Measurements from ENCODE around the gene C10orf90. TPM values are rescaled to one million over a fixed set of nuclear protein-coding genes. Genes with fewer than 3 reads are reported as not detected.

Gene C10orf90
- total RNA-seq, 1 donor, result 0.72 TPM

GRCh38 chr10:126712681-126713080, 42.2 kb upstream of the C10orf90 start:
- no peak for TF ChIP-seq CTCF (IDR thresholded peaks at IDR 0.05; ENCODE audit: extremely low read depth, low read depth, low read length)
- H3K27me3 ChIP-seq (ENCODE audit: insufficient read depth, low read length), result peaks cover 5% of the 10 kb centered on the region
- H3K27ac ChIP-seq (ENCODE audit: low read depth, low read length), result no peak overlapping the region
- H3K4me1 ChIP-seq (ENCODE audit: insufficient read depth, low read length), result no peaks in the 10 kb centered on the region
- no peak overlapping the region for H3K4me2 ChIP-seq (ENCODE audit: insufficient read depth, low read length)
- no peak overlapping the region for H2AFZ ChIP-seq (ENCODE audit: low read length)
- H4K20me1 ChIP-seq (ENCODE audit: insufficient read depth, low read length), result no peaks in the 10 kb centered on the region
- no peaks in the 10 kb centered on the region for H3K36me3 ChIP-seq (ENCODE audit: insufficient read depth, low read length)
- no peak overlapping the region for H3K4me3 ChIP-seq (ENCODE audit: insufficient read depth, low read length)
- H3K9me3 ChIP-seq (ENCODE audit: low read depth, low read length), result no peaks in the 10 kb centered on the region
- H3K79me2 ChIP-seq (ENCODE audit: insufficient read depth, low read length), result no peaks in the 10 kb centered on the region
- no peak for DNase-seq (ENCODE audit: insufficient read length, low spot score, missing footprints)

- H2AFZ ChIP-seq (ENCODE audit: low read length), result no peak overlapping the region
- no peaks in the 10 kb centered on the region for H3K4me1 ChIP-seq (ENCODE audit: insufficient read depth, low read length)
- peaks cover 33% of the 10 kb centered on the region for H3K27me3 ChIP-seq (ENCODE audit: insufficient read depth, low read length)
- no peak for DNase-seq (ENCODE audit: insufficient read length, low spot score, missing footprints)
- H3K27ac ChIP-seq (ENCODE audit: low read depth, low read length), result no peak overlapping the region
- H3K4me3 ChIP-seq (ENCODE audit: insufficient read depth, low read length), result no peak overlapping the region
- H3K79me2 ChIP-seq (ENCODE audit: insufficient read depth, low read length), result no peaks in the 10 kb centered on the region
- no peak overlapping the region for H3K4me2 ChIP-seq (ENCODE audit: insufficient read depth, low read length)
- H3K36me3 ChIP-seq (ENCODE audit: insufficient read depth, low read length), result no peaks in the 10 kb centered on the region
- TF ChIP-seq CTCF (IDR thresholded peaks at IDR 0.05; ENCODE audit: extremely low read depth, low read depth, low read length), result no peak
- H3K9me3 ChIP-seq (ENCODE audit: low read depth, low read length), result no peaks in the 10 kb centered on the region
- no peaks in the 10 kb centered on the region for H4K20me1 ChIP-seq (ENCODE audit: insufficient read depth, low read length)
Measured at GRCh38 chr10:126705951-126706565, 35.6 kb upstream of the C10orf90 start.

GRCh38 chr10:126705131-126705530, 34.6 kb upstream of the C10orf90 start:
- DNase-seq (ENCODE audit: insufficient read length, low spot score, missing footprints), result no peak

GRCh38 chr10:126704649-126705048, 34.2 kb upstream of the C10orf90 start:
- H3K4me3 ChIP-seq (ENCODE audit: insufficient read depth, low read length), result no peak overlapping the region

More at GRCh38 chr10:126705131-126705530, 34.6 kb upstream of the C10orf90 start:
- H3K4me1 ChIP-seq (ENCODE audit: insufficient read depth, low read length), result no peaks in the 10 kb centered on the region
- no peaks in the 10 kb centered on the region for H4K20me1 ChIP-seq (ENCODE audit: insufficient read depth, low read length)
- H3K36me3 ChIP-seq (ENCODE audit: insufficient read depth, low read length), result no peaks in the 10 kb centered on the region
- TF ChIP-seq CTCF (IDR thresholded peaks at IDR 0.05; ENCODE audit: extremely low read depth, low read depth, low read length), result no peak
- H3K79me2 ChIP-seq (ENCODE audit: insufficient read depth, low read length), result no peaks in the 10 kb centered on the region
- no peaks in the 10 kb centered on the region for H3K9me3 ChIP-seq (ENCODE audit: low read depth, low read length)
- no peak overlapping the region for H3K27ac ChIP-seq (ENCODE audit: low read depth, low read length)
- no peak overlapping the region for H3K4me3 ChIP-seq (ENCODE audit: insufficient read depth, low read length)
- H3K4me2 ChIP-seq (ENCODE audit: insufficient read depth, low read length), result no peak overlapping the region
- peaks cover 33% of the 10 kb centered on the region for H3K27me3 ChIP-seq (ENCODE audit: insufficient read depth, low read length)
- H2AFZ ChIP-seq (ENCODE audit: low read length), result no peak overlapping the region

More at GRCh38 chr10:126704649-126705048, 34.2 kb upstream of the C10orf90 start:
- no peak for DNase-seq (ENCODE audit: insufficient read length, low spot score, missing footprints)
- TF ChIP-seq CTCF (IDR thresholded peaks at IDR 0.05; ENCODE audit: extremely low read depth, low read depth, low read length), result no peak
- no peaks in the 10 kb centered on the region for H3K4me1 ChIP-seq (ENCODE audit: insufficient read depth, low read length)
- no peak overlapping the region for H3K27ac ChIP-seq (ENCODE audit: low read depth, low read length)
- H3K9me3 ChIP-seq (ENCODE audit: low read depth, low read length), result no peaks in the 10 kb centered on the region
- H4K20me1 ChIP-seq (ENCODE audit: insufficient read depth, low read length), result no peaks in the 10 kb centered on the region
- H2AFZ ChIP-seq (ENCODE audit: low read length), result no peak overlapping the region
- peaks cover 33% of the 10 kb centered on the region for H3K27me3 ChIP-seq (ENCODE audit: insufficient read depth, low read length)
- H3K4me2 ChIP-seq (ENCODE audit: insufficient read depth, low read length), result no peak overlapping the region
- H3K36me3 ChIP-seq (ENCODE audit: insufficient read depth, low read length), result no peaks in the 10 kb centered on the region
- H3K79me2 ChIP-seq (ENCODE audit: insufficient read depth, low read length), result no peaks in the 10 kb centered on the region
